Stimulated activated CD8-positive, alpha-beta memory T cell treated with anti-CD3 and anti-CD28 coated beads, Interleukin-7, amount 100 ng/mL, for 48 hours (primary cell): Measurements from ENCODE around the gene UGT1A10.

Experiments used
- DNase-seq, 2 donors: peaks; one replicate each; pipeline ENCODE4 v3.0.0-alpha.2; 2020; ENCODE audit warnings: low read depth in 1 of 2; ENCODE audit errors: extremely low read depth in 1 of 2

Gene UGT1A10

DNA sequence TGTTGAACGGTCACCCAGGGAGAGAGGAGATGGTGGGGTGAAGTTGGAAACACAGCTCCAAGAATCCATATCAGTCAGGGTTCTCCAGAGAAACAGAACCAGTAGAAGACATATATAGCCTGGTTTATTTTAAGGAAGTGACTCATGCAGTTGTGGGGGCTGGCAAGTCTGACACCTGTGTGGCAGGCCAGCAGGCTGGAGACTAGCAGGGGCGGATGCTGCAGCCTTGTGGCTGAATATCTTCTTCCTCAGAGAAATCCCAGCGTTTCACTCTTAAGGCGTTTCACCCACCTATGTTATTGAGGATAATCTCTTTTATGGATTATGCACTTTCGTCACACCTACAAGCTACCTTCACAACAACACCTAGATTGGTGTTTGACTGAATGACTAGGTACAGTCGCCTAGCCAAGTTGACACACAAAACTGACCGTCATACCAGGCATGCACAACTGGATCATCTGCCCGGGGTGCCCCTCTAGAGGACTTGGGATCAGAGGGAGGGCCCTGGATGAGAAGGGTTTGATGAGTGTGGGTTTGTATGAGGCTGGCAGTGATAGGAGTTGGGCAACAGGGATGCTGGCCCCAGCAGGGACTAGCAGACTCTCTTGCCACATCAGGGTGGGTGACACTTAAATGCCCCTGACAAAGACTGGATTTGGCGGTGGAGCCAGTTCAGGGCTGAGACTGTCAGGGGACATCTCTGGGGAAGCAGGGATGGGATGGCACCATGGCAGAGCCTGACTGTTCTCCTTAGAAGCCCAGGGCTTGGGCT lies 165.3 kb downstream of the UGT1A10 start:
- peak in 1 of 2 donors; percentile 21 for DNase-seq

DNA sequence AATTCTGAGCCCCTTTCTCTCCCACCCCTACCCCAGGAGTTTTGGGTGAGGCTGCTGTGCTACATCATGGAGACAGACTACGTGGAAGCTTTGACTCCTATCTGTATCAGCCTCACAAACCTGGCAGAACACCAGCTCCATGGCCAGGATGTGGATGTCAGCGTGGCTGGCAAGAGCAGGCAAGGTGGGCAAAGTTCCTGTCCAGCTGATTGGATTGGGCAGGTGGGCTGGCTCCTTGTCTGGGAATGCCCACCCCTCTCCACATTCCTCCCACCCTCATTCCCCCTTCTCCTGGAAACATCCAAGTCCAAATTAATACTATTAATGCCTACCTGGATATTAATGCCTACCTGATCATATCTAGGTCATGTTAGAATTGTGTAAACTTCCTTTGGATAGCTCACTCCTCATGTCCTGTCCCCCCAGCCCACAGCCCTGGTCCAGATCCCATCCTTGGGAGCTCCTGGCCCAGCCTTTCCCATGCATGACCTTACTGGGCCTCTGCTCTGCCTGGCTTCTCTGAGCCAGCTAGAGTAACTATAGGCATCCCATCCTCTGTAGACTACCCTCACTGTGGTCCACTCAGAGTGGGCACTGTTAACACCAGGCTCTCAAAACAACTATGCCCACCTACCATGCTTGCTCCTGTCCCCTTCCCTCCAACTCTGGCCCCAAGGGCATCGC lies 166.0 kb downstream of the UGT1A10 start:
- no peak for DNase-seq

DNA sequence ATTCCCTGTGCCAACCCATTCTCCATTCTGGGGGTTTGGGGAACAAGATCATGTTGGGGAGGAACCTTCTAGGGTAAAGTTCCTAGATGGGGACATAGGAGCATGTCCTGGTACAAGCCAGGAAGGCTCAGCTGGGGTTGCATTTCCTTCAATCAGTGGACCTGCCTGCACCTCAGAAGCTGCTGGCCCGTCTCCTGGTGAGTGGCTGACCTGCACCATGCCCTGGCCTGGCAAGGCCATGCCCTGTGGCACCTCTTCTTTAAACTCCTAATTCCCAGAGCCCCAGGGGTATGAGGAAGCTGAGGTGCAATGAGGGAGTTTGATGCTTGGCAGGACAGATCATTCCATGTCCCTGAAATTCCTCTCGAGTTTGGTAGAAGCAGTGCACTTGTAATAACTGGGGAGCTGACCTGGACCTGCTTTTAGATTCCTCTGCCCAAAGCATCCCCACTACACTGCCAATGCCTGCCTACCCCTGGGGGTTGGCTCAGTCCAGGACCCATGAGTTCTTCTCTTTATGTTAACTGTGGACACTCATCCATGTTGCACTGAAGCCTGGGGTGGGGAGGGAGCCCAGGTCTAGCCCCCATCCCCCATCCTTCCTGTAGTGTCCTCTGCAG lies 167.2 kb downstream of the UGT1A10 start:
- DNase-seq, result no peak

DNA sequence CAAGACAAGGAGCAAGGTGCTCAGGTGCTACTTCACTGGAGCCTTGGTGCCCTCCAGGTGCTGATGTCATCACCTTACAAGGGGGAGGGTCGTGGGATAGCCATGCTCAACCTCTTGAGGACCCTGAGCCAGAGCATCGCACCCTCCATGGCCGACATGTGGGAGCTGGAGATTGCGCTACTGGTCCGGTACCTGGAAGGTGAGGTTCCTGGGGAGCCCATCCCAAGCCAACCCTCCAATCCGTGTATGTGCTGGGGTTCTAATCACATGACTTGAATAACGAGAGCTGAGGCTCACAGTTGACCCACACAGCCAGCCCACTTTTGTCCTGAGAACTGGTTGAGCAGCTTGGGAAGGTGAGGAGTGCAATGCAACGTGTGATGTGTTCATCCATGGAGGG lies 167.7 kb downstream of the UGT1A10 start:
- no peak for DNase-seq

DNA sequence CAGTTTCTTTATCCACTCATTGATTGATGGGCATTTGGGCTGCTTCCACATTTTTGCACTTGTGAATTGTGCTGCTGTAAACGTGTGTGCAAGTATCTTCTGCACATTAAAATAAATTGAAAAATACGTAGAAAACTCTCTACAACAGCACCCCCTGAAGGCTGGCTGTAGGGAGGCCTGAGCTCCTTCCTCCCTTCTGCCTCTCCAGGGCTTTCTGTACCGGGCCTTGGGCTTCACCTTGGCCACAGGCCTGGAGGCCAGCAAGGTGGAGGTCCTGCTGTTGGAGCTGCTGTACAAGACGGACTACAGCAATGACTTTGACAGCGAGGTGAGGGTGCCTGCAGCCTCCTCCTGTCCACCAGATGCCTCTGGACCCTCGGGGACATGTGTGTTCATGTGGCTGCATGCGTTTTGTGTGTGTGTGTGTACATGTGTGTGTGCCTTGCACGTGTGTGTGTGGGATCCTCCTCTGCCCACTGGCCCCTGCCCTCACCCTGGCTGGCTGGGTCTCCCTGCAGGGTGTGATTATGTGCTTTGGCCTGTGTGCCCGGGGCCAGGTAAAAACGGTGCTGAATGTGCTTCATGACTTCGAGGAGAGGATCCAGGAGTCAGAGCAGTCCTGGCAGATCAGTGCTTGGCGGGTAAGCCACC lies 171.1 kb downstream of the UGT1A10 start:
- DNase-seq, result no peak

DNA sequence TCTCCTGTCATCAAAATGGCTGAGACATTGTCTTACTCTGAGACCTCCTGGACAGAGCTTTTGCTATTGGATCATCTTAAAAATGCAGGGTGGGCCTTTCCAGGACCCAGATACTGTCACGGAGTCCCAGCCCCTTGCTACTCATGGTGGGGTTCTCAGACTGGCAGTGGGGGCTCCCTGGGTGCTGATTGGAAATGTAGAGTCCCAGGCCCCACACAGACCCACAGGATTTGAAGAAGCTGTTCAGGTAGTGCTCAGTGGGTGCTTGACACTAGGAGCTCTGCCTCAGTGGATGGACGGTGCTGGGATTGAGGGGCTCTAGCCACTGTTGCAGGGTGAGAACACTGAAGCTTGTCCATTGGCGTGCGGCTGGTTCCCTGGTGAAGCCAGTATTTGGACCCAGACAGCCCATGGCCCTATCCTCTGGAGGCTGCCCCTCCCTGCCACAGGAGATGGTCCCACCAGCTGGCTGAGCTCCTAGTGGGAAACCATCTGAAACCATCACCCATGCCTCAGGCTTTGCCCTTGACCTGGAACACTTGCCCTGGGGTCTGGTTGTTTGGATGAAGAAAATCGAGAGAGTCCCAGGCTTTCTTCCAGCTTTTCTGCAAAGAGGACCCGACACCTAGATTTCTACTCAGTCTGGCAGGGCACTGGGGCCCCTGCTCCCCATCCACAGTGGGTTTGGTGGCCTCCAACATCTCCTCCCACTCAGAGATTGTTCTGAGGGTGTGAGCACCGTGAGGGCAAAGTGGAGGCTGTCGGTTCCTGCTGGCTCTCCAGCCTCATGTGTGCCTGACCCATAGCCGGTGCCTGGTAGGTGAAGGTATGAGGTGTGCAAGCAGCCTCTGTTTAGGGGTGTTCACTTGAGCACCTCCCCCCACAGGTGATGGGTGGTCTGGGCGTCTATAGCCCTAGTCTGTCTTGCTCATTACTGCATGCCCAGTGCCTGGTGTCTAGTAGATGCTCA lies 172.0 kb downstream of the UGT1A10 start:
- no peak for DNase-seq

- no peak for DNase-seq
Measured at GRCh38 chr2:233810385-233810784, 174.1 kb downstream of the UGT1A10 start.

DNA sequence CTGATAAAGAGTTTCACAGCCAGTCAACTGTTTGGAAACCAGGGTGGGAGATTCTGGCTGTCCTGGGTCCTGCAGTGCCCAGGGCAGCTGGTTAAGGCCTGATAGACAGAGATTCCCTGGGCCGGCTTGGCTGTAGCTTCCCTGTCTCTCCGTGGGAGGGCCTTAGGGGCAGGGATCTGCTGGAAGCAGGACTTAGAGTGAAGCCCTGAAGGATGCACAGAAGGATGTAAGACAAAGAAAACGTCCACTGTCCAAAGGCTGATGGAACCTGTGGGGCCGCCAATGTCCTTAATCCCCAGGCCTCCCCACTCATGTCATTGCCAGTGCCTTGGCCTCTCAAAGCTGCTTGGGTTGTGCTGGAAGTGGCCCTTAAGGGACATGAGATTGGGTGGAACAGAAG lies 174.8 kb downstream of the UGT1A10 start:
- DNase-seq, result no peak

GRCh38 chr2:233811732-233812131 lies 175.5 kb downstream of the UGT1A10 start:
- no peak for DNase-seq

DNA sequence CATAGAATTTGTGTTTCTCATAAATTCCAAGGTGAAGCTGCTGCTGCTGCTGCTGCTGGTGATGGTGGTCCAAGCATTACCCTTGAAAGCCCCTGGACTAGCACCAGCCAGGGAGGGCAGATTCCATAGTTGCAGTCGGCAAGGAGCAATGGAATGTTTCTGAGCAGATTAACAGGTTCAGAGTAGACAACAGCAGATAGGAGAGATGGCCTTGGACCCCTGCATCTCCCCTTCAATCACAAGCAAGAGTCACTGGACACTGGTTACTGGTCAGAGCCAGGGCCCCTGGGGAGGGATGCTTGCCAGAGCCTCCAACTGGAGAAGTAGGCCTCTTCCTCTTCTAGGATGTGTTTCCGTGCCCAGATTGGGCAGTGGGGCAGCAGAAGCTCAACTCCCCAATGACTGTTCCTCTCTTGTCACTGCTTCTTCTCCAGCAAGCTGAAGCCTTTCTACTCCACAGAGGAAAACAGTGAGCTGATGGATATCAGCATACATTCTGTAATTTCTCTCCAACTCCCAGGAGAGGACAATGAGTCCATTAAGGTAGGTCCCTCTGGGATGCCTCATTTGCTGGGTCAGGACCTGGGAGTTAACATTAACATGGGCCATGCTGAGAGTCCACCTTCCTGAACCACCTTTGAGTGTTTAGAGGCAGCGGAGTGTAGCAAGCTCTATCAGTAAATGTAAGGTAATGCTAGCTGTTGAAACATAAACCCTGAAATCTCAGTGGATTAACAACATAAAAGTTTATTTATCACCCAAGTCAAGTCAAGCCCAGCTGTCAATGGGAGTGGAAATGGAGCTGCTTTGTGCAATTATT lies 177.2 kb downstream of the UGT1A10 start:
- no peak for DNase-seq

- no peak for DNase-seq
Measured at GRCh38 chr2:233814056-233814835, 178.0 kb downstream of the UGT1A10 start.

GRCh38 chr2:233815861-233816260 lies 179.6 kb downstream of the UGT1A10 start:
- DNase-seq, result no peak

DNA sequence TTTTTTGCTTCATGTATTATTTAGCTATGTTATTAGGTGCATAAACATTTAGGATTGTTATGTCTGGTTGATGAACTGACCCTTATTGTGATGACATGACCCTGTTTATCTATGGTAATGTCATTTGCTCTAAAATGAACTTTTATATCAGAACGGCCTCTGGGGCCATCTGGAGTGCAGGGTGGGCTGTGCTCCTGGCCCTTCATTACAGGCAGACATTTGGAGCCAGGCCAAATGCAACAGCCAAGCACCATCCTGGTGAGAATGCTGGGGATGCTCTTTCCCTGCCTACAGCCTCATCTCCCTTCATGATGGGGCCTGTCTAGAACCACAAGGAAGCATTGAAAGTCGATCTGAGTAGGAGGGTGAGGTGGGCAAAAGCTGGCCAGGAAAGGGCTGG lies 180.1 kb downstream of the UGT1A10 start:
- DNase-seq, result no peak

DNA sequence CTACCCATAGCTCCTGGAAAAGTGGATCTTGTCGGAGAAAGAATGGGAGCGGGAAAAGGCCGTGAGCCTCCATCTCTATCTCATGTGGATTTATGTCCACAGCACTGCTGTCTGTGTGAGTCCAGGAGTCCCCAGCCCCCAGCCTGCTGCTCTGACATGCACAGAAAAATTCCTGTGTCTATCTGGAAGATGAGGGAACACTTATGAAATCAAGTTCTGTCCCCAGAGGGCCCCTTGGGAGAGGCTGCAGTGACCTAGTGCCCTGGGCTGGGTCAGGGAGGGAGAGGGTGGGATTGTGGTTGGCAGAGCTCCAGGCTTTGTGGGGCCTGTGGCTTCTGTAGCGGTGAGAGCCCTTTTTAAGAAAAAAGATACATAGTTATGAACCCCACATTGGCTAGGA lies 180.5 kb downstream of the UGT1A10 start:
- no peak for DNase-seq

DNA sequence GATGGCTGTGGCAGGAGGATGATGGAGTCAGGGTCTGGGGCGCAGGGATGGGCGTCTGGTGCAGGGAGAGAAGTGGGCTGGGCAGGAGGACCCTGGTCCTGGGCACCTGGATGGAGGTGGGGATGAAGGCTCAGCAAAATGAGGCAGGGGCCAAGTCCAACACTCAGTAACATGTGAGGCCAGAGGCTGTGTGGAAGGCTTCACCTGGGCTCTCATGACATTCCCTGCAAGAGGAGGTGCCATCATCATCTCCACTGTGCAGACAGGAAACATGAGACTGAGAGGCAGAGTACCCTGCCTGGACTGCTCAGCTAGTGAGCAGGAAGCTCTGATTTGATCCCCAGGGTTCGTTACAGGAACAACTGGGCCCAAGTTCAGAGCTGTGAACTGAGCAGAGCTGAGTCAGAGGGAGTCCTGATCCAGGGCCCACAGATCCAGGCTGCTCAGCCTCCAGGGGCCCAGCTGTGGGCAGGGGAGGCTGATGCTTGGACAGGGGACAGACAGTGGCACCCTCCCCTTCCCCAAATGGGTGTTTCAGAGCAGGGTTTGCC lies 181.2 kb downstream of the UGT1A10 start:
- DNase-seq, result no peak

DNA sequence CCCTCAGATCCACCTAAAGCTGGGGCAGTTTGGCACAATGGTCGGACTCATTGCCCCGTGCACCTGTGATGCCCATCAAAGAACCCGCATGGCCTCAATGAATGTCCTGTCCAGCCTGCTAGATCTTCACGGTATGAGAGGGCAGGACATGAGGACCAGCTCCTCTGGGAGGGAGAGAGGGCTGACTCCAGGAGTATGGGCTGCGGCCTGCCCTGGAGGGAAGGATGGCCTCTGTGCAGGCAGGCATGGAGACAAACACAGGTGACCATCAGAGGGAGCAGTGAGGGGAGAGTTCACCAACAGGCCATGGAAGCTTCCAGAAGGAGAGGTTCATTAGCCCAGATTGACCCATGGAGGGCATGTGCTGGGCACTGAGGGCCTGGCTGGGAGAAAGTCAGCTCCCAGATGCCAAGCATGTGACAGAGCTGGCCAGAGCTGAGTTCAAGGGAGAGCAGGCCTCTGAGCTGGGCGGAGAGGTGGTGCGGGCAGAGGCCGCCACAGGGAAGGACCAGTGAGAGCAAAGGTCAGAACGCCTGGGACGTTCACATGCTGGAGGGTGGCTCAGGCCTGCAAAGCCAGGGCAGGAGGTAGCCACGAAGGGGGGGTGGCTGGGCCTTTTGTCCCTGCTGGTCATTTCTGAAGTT lies 181.9 kb downstream of the UGT1A10 start:
- DNase-seq, result no peak

DNA sequence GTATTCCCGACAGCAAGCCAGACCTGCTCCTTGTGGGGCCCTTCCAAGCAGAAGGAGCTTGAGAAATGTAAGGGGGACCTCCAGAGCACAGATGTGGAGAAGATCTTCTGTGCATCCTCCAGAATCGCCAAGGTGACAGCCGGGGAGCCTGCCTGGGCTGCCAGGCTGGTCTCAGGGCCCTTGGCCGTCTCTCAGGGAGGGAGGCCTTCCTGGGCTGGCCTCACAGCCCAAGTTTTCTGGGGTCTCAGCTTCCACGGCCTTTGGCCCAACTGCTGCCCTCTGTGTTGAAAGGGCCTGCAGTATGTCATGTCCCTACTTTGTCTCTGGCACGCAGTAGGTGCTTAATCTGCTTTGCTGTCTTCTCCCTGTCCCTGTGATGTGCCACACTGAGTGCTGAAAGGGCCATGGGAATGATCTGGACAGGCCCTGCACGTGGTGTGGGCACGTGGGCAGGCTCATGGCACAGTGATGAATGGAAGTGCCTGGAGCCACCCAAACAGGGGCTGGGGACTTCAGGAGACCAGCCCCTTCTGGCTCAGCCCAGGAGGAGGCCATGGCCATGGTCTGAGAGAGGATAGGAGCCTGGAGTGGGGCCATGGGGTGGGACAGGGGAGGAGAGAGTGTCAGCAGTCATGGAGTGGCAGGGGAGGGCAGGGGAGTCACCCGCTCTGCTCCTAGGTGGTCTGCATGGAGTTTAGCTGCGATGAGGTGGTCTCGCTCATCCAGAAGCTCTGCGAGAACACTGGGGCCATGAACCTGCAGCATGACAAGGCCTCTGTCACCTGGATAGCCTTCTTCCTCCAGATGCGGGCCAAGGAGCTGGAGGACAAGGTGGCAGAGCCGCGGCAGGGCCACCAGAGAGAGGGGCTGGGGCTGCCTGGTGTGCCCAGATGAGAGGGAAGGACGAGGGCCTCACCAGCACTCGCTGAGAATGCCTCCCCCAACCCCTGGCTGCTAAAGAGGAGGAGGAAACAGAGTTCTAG lies 182.7 kb downstream of the UGT1A10 start:
- no peak for DNase-seq
